RWPE1 (cell line): ENCODE data around the gene NXF3.
"Not testable (repeated sequence)": the region's sequence is repeated elsewhere in the genome, so short reads cannot be mapped to it uniquely, and the experiment has no call there.

Source experiments
- CTCF ChIA-PET: fragments of 350-600 bp; sonication (Branson Sonifier 250); formaldehyde crosslinking; extraction: SDS; loops from one replicate; lab custom pipeline; 2021; lab: Yijun Ruan, JAX
- POLR2A ChIA-PET: fragments of 400-600 bp; formaldehyde crosslinking; extraction: SDS; loops from one replicate; lab custom pipeline; 2020; ENCODE audit warnings: antibody characterized with exemption; ENCODE audit not compliant: low non-redundant PET; lab: Yijun Ruan, JAX
- DNase-seq: peaks from one replicate; pipeline ENCODE4 v3.0.0; 2012; ENCODE audit warnings: low spot score
- H3K27ac ChIP-seq: fragments of 450-650 bp; 2 replicates; pipeline ENCODE4 v1.5.1; 2017
- TF ChIP-seq, protein P1 (sequence below): fragments of 450-650 bp; conservative IDR thresholded peaks from 2 replicates; pipeline ENCODE4 v1.5.1; 2017; ENCODE audit warnings: low read depth, mild to moderate bottlenecking

Gene NXF3, protein sequence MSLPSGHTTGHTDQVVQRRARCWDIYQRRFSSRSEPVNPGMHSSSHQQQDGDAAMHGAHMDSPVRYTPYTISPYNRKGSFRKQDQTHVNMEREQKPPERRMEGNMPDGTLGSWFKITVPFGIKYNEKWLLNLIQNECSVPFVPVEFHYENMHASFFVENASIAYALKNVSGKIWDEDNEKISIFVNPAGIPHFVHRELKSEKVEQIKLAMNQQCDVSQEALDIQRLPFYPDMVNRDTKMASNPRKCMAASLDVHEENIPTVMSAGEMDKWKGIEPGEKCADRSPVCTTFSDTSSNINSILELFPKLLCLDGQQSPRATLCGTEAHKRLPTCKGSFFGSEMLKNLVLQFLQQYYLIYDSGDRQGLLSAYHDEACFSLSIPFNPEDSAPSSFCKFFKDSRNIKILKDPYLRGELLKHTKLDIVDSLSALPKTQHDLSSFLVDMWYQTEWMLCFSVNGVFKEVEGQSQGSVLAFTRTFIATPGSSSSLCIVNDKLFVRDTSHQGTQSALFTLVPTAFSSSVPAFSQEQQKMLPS

DNA sequence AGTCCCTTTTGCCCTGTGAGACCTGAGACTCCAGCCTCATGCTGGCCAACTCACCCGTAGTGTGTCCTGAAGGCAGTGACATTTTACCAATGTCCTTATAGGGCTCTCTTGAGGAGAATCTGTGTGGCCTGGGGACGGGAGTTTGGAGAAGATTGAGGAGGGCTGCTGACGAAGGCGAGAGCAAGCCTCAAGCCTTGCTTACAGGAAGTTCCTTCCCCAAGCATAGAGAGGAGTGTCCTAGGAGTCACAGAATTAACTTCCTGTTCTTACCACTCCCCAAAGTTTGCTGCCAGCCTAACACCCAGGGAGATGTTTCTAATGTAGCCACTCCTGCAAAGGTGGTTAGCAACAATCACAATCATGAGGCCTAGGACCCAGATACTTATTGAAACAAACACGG is at the start of gene NXF3:
Gene NXF3 (minus strand): TSS at position 202 of the 400 bp plus-strand sequence. CDS start 120 bp downstream, at position 82.
- no peak for DNase-seq
- H3K27ac ChIP-seq: no peak within 1 kb of the TSS
- POLR2A ChIA-PET: no interaction called here
- TF ChIP-seq, protein P1, sequence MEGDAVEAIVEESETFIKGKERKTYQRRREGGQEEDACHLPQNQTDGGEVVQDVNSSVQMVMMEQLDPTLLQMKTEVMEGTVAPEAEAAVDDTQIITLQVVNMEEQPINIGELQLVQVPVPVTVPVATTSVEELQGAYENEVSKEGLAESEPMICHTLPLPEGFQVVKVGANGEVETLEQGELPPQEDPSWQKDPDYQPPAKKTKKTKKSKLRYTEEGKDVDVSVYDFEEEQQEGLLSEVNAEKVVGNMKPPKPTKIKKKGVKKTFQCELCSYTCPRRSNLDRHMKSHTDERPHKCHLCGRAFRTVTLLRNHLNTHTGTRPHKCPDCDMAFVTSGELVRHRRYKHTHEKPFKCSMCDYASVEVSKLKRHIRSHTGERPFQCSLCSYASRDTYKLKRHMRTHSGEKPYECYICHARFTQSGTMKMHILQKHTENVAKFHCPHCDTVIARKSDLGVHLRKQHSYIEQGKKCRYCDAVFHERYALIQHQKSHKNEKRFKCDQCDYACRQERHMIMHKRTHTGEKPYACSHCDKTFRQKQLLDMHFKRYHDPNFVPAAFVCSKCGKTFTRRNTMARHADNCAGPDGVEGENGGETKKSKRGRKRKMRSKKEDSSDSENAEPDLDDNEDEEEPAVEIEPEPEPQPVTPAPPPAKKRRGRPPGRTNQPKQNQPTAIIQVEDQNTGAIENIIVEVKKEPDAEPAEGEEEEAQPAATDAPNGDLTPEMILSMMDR: no peak
- CTCF ChIA-PET: no interaction called here

DNA sequence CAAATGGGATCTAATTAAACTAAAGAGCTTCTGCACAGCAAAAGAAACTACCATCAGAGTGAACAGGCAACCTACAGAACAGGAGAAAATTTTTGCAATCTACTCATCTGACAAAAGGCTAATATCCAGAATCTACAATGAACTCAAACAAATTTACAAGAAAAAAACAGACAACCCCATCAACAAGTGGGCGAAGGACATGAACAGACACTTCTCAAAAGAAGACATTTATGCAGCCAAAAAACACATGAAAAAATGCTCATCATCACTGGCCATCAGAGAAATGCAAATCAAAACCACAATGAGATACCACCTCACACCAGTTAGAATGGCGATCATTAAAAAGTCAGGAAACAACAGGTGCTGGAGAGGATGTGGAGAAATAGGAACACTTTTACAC is 43.6 kb upstream of the NXF3 start:
- H3K27ac ChIP-seq, DNase-seq, CTCF ChIA-PET, POLR2A ChIA-PET: not testable (repeated sequence)

DNA sequence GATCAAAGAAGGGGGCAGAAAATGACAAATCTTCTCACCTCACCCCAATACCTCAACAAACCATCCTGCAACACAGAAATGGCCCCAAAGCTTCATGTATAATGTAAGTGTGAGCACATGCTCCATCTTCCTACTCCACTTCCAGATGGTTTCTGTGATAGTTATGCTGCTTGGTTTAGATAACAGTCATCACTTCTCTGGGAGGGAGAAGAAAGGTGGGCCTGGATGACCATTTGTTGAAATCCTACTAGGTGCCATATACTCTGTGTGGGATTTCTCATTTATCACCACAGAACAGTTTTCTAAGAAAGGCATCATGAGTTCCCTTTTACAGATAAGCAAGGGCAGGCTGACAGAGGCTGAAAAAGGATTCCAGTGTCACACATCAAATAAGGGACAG is 31.3 kb upstream of the NXF3 start:
- ChIA-PET POLR2A (no interaction called here), CTCF (no interaction called here)
- no peak overlapping the region for H3K27ac ChIP-seq
- TF ChIP-seq, protein P1: no peak
- DNase-seq: no peak

DNA sequence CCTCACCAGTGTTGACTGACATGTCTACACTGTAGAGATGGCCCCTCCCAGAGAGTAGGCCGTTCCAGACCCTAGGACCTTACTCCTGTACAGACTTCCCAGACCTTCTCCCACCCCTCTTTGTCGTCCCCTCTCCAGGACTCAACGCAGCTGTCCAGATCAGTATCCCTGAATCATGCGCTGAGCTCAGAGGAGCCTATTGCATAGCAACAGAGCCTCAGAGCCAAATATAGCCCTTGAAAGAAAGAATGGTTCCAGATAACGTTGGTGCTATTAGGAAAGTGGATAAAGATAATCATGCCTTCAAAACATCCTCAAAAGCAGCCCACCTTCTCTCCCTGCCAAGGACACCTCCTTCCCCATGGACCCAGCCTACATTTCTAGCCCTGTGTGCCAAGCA is 27.8 kb upstream of the NXF3 start:
- no peak for DNase-seq
- CTCF ChIA-PET: no interaction called here
- TF ChIP-seq, protein P1: no peak
- no peak overlapping the region for H3K27ac ChIP-seq
- POLR2A ChIA-PET: no interaction called here

DNA sequence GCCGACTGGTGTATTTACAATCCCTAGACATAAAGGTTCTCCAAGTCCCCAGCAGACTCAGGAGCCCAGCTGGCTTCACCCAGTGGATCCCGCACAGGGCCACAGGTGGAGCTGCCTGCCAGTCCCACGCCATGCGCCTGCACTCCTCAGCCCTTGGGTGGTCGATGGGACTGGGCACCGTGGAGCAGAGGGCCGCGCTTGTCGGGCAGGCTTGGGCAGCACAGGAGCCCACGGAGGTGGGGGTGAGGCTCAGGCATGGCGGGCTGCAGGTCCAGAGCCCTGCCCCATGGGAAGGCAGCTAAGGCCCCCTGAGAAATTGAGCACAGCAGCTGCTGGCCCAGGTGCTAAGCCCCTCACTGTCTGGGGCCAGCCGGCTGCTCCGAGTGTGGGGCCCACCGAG is 24.0 kb upstream of the NXF3 start:
- H3K27ac ChIP-seq, POLR2A ChIA-PET, DNase-seq, CTCF ChIA-PET: not testable (repeated sequence)

DNA sequence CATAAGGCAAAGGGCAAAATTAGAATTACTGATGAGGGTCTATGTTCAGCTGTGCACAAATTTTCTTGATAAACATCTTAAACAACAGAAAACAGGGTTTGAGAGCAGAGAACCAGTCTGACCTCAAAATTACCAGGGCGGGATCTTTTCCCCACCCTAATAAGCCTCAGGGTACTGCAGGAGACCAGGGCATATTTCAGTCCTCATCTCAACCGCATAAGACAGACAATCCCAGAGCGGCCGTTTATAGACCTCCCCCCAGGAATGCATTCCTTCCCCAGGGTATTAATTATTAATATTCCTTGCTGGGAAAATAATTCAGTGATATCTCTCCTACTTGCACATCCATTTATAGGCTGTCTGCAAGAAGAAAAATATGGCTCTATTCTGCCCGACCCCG is 16.6 kb upstream of the NXF3 start:
- H3K27ac ChIP-seq, CTCF ChIA-PET, DNase-seq, POLR2A ChIA-PET: not testable (repeated sequence)

DNA sequence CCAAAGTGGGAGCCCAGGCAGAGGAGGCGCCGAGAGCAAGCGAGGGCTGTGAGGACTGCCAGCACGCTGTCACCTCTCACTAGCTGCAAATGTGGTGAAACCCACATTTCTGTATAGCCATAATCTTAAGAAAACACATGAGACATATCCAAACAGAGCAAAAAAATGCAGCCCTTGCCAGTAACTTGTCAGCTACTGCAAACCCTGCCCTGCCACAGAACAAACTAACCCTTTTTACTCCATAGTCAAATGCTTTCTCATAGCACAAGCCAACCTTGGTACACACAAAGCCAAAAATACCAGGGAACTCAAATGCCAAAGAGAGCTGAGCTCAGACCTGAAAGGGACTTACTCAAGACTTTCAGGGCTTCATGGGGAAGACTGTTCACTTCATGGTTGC is 14.9 kb upstream of the NXF3 start:
- CTCF ChIA-PET: no interaction called here
- POLR2A ChIA-PET: no interaction called here
- H3K27ac ChIP-seq: no peak overlapping the region
- TF ChIP-seq, protein P1: no peak
- no peak for DNase-seq

DNA sequence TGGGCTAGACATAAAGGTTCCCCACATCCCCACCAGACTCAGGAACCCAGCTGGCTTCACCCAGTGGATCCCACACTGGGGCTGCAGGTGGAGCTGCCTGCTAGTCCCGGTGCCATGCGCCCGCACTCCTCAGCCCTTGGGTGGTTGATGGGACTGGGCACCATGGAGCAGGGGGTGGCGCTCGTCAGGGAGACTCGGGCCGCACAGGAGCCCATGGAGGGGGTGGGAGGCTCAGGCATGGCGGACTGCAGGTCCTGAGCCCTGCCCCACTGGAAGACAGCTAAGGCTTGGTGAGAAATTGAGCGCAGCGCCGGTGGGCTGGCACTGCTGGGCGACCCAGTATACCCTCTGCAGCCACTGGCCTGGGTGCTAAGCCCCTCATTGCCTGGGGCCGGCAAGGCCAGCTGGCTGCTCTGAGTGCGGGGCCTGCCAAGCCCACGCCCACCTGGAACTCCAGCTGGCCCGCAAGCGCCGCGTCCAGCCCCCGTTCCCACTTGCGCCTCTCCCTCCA is 14.3 kb upstream of the NXF3 start:
- H3K27ac ChIP-seq, CTCF ChIA-PET, POLR2A ChIA-PET, DNase-seq: not testable (repeated sequence)

DNA sequence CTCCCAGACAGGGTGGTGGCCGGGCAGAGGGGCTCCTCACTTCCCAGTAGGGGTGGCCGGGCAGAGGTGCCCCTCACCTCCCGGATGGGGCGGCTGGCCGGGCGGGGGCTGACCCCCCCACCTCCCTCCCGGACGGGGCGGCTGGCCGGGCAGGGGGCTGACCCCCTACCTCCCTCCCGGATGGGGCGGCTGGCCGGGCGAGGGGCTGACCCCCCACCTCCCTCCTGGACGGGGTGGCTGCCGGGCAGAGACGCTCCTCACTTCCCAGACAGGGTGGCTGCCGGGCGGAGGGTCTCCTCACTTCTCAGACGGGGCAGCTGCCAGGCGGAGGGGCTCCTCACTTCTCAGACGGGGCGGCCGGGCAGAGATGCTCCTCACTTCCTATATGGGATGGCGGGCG is 11.4 kb upstream of the NXF3 start:
- CTCF ChIA-PET, H3K27ac ChIP-seq, POLR2A ChIA-PET, DNase-seq: not testable (repeated sequence)

DNA sequence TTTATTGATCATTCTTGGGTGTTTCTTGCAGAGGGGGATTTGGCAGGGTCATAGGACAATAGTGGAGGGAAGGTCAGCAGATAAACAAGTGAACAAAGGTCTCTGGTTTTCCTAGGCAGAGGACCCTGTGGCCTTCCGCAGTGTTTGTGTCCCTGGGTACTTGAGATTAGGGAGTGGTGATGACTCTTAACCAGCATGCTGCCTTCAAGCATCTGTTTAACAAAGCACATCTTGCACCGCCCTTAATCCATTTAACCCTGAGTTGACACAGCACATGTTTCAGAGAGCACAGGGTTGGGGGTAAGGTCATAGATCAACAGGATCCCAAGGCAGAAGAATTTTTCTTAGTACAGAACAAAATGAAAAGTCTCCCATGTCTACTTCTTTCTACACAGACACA is 10.9 kb upstream of the NXF3 start:
- POLR2A ChIA-PET, H3K27ac ChIP-seq, DNase-seq, CTCF ChIA-PET: not testable (repeated sequence)
